GM10266 (cell line): ENCODE results near the gene PLPPR1.

Source experiments
- DNase-seq: peaks from one replicate; pipeline ENCODE4 v3.0.0; 2012; ENCODE audit errors: extremely low spot score
- TF ChIP-seq, protein P1 (sequence below): IDR thresholded peaks from 2 replicates; pipeline ENCODE4 v1.5.1; 2012; ENCODE audit warnings: mild to moderate bottlenecking, low read depth; ENCODE audit not compliant: control insufficient read depth, insufficient read depth; ENCODE audit errors: missing control alignments

Gene PLPPR1

DNA sequence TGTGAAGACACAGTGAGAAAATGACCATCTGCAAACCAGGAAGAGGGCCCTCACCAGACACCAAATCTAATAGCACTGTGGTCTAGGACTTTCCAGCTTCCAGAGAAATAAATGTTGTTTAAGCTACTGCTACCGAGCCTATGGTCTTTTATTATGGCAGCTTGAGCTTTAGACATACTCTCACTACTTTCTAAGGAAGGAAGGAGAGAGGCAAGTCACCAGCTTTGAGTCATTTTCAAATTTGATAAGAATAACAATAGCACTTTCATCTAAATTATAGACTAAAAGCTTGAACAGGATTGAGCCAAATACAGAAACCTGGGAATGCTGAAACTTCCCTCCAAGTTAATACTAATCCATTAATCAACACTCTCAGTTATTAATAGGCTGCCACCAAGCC is 64.4 kb downstream of the PLPPR1 start:
- TF ChIP-seq, protein P1, sequence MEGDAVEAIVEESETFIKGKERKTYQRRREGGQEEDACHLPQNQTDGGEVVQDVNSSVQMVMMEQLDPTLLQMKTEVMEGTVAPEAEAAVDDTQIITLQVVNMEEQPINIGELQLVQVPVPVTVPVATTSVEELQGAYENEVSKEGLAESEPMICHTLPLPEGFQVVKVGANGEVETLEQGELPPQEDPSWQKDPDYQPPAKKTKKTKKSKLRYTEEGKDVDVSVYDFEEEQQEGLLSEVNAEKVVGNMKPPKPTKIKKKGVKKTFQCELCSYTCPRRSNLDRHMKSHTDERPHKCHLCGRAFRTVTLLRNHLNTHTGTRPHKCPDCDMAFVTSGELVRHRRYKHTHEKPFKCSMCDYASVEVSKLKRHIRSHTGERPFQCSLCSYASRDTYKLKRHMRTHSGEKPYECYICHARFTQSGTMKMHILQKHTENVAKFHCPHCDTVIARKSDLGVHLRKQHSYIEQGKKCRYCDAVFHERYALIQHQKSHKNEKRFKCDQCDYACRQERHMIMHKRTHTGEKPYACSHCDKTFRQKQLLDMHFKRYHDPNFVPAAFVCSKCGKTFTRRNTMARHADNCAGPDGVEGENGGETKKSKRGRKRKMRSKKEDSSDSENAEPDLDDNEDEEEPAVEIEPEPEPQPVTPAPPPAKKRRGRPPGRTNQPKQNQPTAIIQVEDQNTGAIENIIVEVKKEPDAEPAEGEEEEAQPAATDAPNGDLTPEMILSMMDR, result no peak
- no peak for DNase-seq

DNA sequence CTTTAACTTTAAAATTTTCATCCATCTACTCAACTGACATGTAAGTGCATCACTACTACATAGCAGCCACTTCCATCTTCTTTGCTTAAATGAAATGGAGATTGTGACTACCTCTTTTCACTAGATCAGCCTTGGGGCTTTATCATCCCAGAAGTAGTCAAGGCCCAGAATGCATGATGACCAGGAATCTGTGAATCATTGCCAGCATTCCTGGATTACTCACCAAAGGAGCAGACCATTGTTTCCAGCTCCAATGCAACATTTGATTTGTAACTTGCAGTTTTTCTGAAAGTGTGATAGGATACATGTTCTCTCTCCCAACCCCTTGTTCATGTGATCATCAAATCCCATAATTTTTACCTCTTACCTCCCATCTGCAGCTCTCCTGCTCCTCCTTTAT is 65.1 kb downstream of the PLPPR1 start:
- TF ChIP-seq, protein P1, result no peak
- no peak for DNase-seq

DNA sequence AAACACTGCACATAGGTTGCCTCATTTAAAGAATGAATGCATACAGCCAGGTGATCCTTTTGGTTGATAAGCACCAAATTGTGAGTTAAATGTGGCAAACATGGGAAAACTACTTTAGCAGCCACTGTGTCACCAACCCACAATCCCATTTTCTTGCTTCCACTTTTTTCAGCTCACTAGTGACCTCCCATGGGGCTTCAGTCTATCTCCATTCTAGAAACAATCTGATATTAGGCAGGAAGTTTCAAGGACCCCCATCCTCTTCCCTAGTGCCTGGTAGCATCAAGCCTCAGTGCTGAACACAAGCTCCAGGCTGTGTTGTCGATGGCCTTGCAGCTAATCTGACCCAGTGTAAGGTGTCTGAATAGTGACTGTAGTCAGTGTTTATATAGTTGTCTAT is 66.2 kb downstream of the PLPPR1 start:
- TF ChIP-seq, protein P1, result no peak
- DNase-seq, result no peak

- DNase-seq, result no peak
- TF ChIP-seq, protein P1, result no peak
These were observed 68.7 kb downstream of the PLPPR1 start for GRCh38 chr9:101097210-101097609.

- TF ChIP-seq, protein P1, result no peak
- DNase-seq, result no peak
These were observed 69.9 kb downstream of the PLPPR1 start for GRCh38 chr9:101098392-101098791.

- TF ChIP-seq, protein P1, result no peak
- DNase-seq, result no peak
These were observed 85.8 kb downstream of the PLPPR1 start for GRCh38 chr9:101114317-101114716.

DNA sequence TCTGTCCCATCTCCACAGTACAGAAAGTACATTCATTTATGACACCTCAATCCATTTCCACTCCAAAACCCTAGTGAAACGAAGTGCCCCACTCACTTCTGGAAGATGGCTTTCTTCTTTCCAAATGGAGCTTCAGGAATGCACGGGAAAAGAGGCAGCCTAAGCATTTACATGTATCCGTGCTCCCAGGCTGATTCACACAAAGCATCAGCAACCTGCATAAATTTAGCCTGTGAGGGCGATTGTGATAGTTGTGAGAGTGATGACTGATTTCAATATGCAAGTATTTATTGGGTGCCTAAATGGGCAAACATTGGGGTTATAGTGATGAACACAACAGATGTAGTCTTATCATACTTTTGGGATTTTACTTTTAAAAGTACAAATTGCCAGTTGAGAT is 86.6 kb downstream of the PLPPR1 start:
- TF ChIP-seq, protein P1, result no peak
- no peak for DNase-seq
